ENCODE measurements around the gene SERPINA1.

The SERPINA1 gene

DNA sequence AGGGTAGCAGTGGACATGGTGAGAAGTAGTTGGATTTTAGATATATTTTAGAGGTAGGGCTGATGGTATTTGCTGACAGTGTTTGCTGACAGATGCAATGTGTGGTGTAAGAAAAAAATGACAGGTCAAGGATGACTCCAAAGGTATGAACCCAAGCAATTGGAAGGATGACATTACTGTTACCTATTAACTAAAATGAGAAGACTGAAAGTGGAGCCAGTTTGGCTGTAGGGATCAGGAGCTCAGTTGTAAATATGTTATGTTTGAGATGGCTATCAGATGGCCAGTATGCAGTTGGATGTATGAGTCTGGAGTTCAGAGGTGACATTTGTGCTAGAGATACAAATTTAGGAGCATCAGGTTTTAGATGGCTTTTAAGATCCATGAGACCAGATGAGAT lies 47.9 kb downstream of the SERPINA1 start:
- H3K4me1 Mint-ChIP-seq = peaks cover 18% of the 10 kb centered on the region
- ATAC-seq (no peak), DNase-seq (ENCODE audit: low spot score in 2 of 2) (no peak)
- no peaks in the 10 kb centered on the region for H3K36me3 Mint-ChIP-seq
- H3K27ac Mint-ChIP-seq = no peak overlapping the region
- H3K4me3 Mint-ChIP-seq = no peak overlapping the region
- peaks cover 6% of the 10 kb centered on the region for H3K9me3 Mint-ChIP-seq

DNA sequence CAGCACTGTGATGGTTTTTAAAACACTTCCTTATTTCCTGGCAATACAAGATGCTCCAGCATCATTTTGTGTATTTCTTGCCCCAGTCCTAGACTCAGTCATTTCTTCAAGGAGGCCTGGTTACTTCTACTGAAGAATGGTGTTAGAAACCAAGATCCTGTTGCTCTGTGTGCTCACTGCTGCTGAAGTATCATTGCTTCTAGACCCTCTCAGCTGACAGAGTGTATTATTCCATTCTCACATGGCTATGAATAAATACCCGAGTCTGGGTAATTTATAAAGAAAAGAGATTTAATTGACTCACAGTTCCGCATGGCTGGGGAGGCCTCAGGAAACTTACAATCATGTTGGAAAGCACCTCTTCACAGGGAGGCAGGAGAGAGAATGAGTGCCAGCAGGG lies 50.4 kb downstream of the SERPINA1 start:
- Mint-ChIP-seq H3K36me3 (no peaks in the 10 kb centered on the region), H3K27ac (no peak overlapping the region), H3K9me3 (peaks cover 6% of the 10 kb centered on the region), H3K4me1 (peaks cover 18% of the 10 kb centered on the region), H3K4me3 (no peak overlapping the region)
- DNase-seq (ENCODE audit: low spot score in 2 of 2) (no peak), ATAC-seq (no peak)

- Mint-ChIP-seq H3K4me1 (peaks cover 18% of the 10 kb centered on the region), H3K9me3 (peaks cover 6% of the 10 kb centered on the region), H3K4me3 (no peak overlapping the region), H3K36me3 (no peaks in the 10 kb centered on the region), H3K27ac (no peak overlapping the region)
- DNase-seq (ENCODE audit: low spot score in 2 of 2) (no peak), ATAC-seq (peak; percentile 26)
Observed at GRCh38 chr14:94337274-94337673, 51.1 kb downstream of the SERPINA1 start.

DNA sequence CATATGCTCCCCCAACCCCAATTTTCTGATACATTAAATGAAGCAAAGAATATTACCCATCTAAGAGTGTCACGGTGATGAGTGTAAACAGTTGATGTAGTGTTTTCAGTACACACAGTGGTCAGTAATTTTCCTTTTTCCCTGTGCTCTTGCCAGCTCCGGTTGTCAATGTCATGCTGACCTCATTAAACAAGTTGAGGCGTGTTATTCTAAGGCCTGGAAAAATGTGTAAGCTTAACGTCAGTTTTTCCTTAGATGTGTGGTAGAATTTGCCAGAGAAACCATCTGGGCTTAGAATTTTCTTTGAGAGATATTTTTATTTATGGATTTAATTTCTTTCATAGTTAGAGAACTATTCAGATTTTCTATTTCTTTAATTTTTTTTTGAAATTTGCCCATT lies 53.5 kb downstream of the SERPINA1 start:
- H3K27ac Mint-ChIP-seq = no peak overlapping the region
- no peaks in the 10 kb centered on the region for H3K9me3 Mint-ChIP-seq
- no peaks in the 10 kb centered on the region for H3K4me1 Mint-ChIP-seq
- no peaks in the 10 kb centered on the region for H3K36me3 Mint-ChIP-seq
- no peak for DNase-seq (ENCODE audit: low spot score in 2 of 2)
- no peak overlapping the region for H3K4me3 Mint-ChIP-seq
- ATAC-seq = no peak

GRCh38 chr14:94332587-94332986 lies 55.8 kb downstream of the SERPINA1 start:
- no peaks in the 10 kb centered on the region for H3K9me3 Mint-ChIP-seq
- no peak overlapping the region for H3K4me3 Mint-ChIP-seq
- H3K36me3 Mint-ChIP-seq = no peaks in the 10 kb centered on the region
- DNase-seq (ENCODE audit: low spot score in 2 of 2) = no peak
- H3K27ac Mint-ChIP-seq = no peak overlapping the region
- H3K4me1 Mint-ChIP-seq = no peaks in the 10 kb centered on the region
- ATAC-seq = no peak

DNA sequence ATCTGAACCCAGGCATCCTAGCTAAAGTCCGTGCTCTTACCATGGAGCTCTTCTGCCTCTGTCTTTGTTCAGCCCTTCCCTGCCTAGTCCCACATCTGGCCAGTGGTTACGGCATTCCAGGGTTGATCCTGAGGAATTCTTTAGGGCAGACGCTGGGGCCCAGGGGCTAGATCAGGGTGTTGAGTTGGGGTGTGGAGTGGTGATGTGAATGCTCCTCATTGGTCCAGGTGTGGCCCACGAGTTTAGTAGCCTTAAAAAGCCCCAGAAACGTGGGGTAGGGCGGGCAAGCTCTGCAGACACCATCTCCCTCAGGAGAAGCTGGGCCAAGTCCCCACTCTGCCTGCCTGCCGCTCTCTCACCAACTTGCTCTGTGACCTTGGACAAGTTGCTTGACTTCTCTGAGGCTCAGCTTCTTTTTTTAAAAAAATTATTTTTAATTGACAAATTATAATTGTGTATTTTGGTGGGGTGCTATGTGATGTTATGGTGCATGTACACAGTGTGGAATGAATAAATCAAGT lies 56.3 kb downstream of the SERPINA1 start:
- Mint-ChIP-seq H3K27ac (no peak overlapping the region), H3K9me3 (no peaks in the 10 kb centered on the region), H3K36me3 (no peaks in the 10 kb centered on the region), H3K4me3 (no peak overlapping the region), H3K4me1 (no peaks in the 10 kb centered on the region)
- peak in 1 of 2 donors; percentile 37 for DNase-seq (ENCODE audit: low spot score in 2 of 2)
- no peak for ATAC-seq

- Mint-ChIP-seq H3K9me3 (no peaks in the 10 kb centered on the region), H3K36me3 (no peaks in the 10 kb centered on the region), H3K4me1 (no peaks in the 10 kb centered on the region), H3K4me3 (no peak overlapping the region), H3K27ac (no peak overlapping the region)
- ATAC-seq (peak; percentile 26), DNase-seq (ENCODE audit: low spot score in 2 of 2) (peak in 1 of 2 donors; percentile 41)
Observed at GRCh38 chr14:94331462-94331861, 56.9 kb downstream of the SERPINA1 start.

GRCh38 chr14:94330857-94331256 lies 57.5 kb downstream of the SERPINA1 start:
- DNase-seq (ENCODE audit: low spot score in 2 of 2) (no peak), ATAC-seq (no peak)
- Mint-ChIP-seq H3K36me3 (no peaks in the 10 kb centered on the region), H3K4me3 (no peak overlapping the region), H3K9me3 (no peaks in the 10 kb centered on the region), H3K4me1 (no peaks in the 10 kb centered on the region), H3K27ac (no peak overlapping the region)

GRCh38 chr14:94330432-94330831 lies 58.0 kb downstream of the SERPINA1 start:
- DNase-seq (ENCODE audit: low spot score in 2 of 2) (peak in 1 of 2 donors; percentile 35), ATAC-seq (no peak)
- Mint-ChIP-seq H3K9me3 (no peaks in the 10 kb centered on the region), H3K4me3 (no peak overlapping the region), H3K4me1 (no peaks in the 10 kb centered on the region), H3K27ac (no peak overlapping the region), H3K36me3 (no peaks in the 10 kb centered on the region)

DNA sequence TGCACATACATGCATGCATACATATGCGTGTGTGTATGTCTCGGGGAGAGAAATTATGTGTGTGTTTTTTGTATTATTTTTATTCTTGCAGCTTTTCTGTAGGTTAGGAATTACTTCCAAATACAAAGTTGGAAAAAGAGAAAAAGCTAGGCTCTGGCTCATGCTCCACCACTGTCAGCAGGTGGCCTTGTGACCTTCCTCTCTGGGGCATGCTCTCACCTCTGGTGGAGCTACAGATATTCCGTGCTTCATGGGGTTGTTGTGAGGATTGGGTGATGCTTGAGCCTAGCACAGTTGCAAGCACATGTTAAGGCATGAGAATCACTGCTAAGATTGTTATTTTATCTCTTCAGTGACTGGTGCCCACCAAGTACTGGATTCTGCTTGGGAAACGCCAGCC lies 58.5 kb downstream of the SERPINA1 start:
- DNase-seq (ENCODE audit: low spot score in 2 of 2) (no peak), ATAC-seq (no peak)
- H3K4me1 Mint-ChIP-seq = no peaks in the 10 kb centered on the region
- no peaks in the 10 kb centered on the region for H3K36me3 Mint-ChIP-seq
- no peaks in the 10 kb centered on the region for H3K9me3 Mint-ChIP-seq
- no peak overlapping the region for H3K4me3 Mint-ChIP-seq
- H3K27ac Mint-ChIP-seq = no peak overlapping the region

- no peak overlapping the region for H3K27ac Mint-ChIP-seq
- ATAC-seq = peak; percentile 37
- H3K9me3 Mint-ChIP-seq = no peaks in the 10 kb centered on the region
- no peaks in the 10 kb centered on the region for H3K36me3 Mint-ChIP-seq
- H3K4me3 Mint-ChIP-seq = no peak overlapping the region
- H3K4me1 Mint-ChIP-seq = no peaks in the 10 kb centered on the region
- peak in 1 of 2 donors; percentile 29 for DNase-seq (ENCODE audit: low spot score in 2 of 2)
Observed at GRCh38 chr14:94328196-94328595, 60.2 kb downstream of the SERPINA1 start.

All from stimulated activated effector memory CD8-positive, alpha-beta T cell treated with anti-CD3 and anti-CD28 coated beads, Interleukin-12 subunit alpha, Interleukin-12 subunit beta, amount 100 ng/mL, for 72 hours (primary cell).